Testis (tissue), 2 donors: ENCODE measurements around the gene SLC2A9.

Source experiments
- CTCF ChIP-seq, 3 experiments: fragments of 450-650 bp in 2 of 3; fragments of 200-600 bp in 1 of 3; sonication (generic) in 1 of 3; IDR thresholded peaks; one replicate each; pipeline ENCODE4 v1.5.1; 2016 to 2019; ENCODE audit warnings: antibody characterized with exemption in 3 of 3, mild to moderate bottlenecking in 2 of 3, moderate library complexity in 1 of 3
- POLR2A ChIP-seq: fragments of 450-650 bp; IDR thresholded peaks from one replicate; pipeline ENCODE4 v1.6.1; 2017; ENCODE audit warnings: antibody characterized with exemption, mild to moderate bottlenecking, moderate library complexity

- TF ChIP-seq CTCF (IDR thresholded peaks at IDR 0.05), result no peak
- no peak for TF ChIP-seq POLR2A
Observed at GRCh38 chr4:10045481-10045880, 24.2 kb upstream of the SLC2A9 start.
